NB4 (cell line): Measurements from ENCODE around the gene ASCL2.

ENCODE experiments used
- MAX ChIP-seq: IDR thresholded peaks from 2 replicates; pipeline ENCODE4 v1.6.1; 2011; ENCODE audit warnings: low read depth, low read length
- MYC ChIP-seq: IDR thresholded peaks from 2 replicates; pipeline ENCODE4 v1.6.1; 2011; ENCODE audit warnings: low read depth, low read length
- POLR2A ChIP-seq: IDR thresholded peaks from 2 replicates; pipeline ENCODE4 v1.6.1; 2011; ENCODE audit warnings: mild to moderate bottlenecking; ENCODE audit not compliant: insufficient read length; ENCODE audit errors: extremely low read depth
- TF ChIP-seq, protein P1 (sequence below): IDR thresholded peaks from one replicate; pipeline ENCODE4 v1.5.1; 2012; ENCODE audit warnings: low read depth, low read length

GRCh38 chr11:2308713-2309112, 38.3 kb upstream of the ASCL2 start:
- TF ChIP-seq, protein P1, sequence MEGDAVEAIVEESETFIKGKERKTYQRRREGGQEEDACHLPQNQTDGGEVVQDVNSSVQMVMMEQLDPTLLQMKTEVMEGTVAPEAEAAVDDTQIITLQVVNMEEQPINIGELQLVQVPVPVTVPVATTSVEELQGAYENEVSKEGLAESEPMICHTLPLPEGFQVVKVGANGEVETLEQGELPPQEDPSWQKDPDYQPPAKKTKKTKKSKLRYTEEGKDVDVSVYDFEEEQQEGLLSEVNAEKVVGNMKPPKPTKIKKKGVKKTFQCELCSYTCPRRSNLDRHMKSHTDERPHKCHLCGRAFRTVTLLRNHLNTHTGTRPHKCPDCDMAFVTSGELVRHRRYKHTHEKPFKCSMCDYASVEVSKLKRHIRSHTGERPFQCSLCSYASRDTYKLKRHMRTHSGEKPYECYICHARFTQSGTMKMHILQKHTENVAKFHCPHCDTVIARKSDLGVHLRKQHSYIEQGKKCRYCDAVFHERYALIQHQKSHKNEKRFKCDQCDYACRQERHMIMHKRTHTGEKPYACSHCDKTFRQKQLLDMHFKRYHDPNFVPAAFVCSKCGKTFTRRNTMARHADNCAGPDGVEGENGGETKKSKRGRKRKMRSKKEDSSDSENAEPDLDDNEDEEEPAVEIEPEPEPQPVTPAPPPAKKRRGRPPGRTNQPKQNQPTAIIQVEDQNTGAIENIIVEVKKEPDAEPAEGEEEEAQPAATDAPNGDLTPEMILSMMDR = no peak
- TF ChIP-seq POLR2A (no peak), MAX (no peak), MYC (no peak)
